Dedifferentiated amniotic fluid mesenchymal stem cell (primary cell): ENCODE data around the gene CRISPLD2.
"Not testable (repeated sequence)": the region's sequence is repeated elsewhere in the genome, so short reads cannot be mapped to it uniquely, and the experiment has no call there.

Experiments
- DNase-seq: peaks from one replicate; pipeline ENCODE4 v3.0.0-alpha.2; 2016; ENCODE audit errors: extremely low spot score

Gene CRISPLD2

DNA sequence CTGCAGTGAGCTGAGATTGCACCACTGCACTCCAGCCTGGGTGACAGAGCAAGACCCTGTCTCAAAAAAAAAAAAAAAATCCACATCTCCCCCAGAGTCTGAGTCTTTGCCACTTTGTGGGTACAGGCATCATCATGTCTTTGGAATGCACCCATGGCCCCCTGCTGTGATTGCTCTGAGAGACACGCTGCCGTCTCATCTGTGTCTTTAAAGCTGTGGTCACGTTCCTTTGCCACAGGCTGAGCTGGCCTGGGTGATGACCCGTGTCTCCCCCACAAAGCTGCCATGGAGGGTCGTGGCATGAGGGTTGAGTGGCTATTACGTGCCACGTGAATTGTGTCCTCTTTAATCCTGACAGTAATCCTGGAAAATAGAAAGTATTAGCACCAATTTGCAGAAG lies 20.2 kb downstream of the CRISPLD2 start:
- DNase-seq: no peak

DNA sequence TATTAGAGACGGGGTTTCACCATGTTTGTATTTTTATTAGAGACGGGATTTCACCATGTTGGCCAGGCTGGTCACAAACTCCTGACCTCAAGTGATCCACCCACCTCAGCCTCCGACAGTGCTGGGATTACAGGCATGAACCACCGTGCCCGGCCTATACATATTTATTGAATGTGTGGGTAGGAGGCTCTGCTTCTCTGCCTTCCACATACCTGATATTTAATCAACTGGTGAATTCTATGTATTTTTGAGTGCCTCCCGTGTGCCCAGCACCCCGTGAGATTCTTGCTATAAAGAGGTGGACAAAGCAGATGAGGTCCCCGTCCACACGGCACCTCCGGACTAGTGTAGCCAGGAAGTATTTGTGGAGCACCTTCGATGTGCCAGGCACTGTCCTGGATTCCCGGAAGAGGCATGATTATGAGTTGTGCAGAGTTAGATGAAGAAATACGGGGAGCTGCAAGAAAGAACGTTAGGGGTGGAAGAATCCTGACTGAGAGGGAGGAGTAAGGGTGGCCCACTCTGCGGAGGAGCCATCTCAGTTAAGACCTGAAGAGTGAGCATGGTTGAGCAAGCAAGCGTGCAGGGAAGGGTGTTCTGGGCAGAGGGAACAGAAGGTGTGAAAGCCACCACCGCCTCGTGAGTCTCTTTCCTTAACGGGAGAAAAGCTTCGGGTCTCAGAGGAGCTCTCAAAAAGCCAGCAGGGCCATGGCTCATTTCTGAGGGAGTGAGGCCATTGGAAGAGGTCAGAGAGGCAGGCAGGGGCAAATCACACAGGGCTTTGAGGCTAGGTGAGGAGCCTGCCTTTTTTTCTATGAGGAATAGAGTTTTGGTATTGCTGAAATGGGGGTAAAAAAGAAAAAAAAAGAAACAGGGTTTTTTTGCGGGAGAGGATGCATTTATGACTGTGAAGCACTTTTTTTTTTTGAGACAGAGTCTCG lies 21.2 kb downstream of the CRISPLD2 start:
- no peak for DNase-seq

DNA sequence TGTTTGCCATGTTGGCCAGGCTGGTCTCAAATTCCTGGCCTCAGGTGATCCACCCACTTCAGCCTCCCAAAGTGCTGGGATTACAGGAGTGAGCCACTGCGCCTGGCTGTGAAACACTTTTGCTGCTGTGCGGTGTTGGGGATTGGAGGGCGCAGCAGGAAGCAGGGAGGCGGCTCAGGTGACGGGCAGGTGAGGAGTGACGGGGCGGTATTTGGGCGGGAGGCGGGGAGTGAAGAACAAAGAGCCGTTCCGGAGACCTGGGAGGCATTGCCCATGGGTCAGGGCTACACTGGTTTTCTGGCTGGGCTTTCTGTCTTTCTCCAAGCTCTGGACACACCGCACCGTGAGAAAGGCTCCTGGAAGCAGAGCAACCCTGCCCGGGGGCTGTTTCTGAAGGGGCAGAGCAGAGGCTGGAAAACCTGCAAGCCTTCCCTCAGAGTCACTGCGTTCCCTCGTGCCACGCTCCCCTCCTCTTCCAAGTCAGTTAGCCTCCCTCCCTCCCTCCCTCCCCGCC lies 22.1 kb downstream of the CRISPLD2 start:
- no peak for DNase-seq

DNA sequence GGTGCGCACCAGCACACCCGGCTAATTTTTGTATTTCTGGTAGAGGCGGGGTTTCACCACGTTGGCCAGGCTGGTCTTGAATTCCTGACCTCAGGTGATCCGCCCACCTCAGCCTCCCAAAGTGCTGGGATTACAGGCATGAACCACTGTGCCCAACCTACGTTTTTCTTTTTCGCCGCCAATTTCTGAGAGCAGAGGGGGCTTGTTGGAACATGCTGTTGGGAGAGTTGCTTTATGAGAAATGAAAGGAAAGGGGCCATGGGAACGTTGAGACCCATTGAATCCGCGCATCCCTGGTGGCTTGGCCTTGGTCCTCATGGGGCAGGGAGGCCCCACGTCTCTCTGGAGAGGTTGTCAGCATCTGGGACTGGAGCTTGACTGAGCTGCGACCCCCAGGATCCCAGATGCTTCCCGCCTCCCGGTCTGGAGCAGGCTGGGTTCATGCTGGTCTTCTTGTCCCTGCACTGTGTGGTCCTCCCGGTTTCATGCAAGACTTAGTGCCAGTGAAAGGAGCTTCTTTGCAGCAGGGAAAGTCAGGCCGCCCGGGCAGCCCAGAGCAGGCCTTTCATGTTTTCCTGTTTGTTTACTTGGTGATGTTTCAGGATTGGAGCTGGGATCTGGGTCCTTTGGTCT lies 22.8 kb downstream of the CRISPLD2 start:
- DNase-seq: no peak

DNA sequence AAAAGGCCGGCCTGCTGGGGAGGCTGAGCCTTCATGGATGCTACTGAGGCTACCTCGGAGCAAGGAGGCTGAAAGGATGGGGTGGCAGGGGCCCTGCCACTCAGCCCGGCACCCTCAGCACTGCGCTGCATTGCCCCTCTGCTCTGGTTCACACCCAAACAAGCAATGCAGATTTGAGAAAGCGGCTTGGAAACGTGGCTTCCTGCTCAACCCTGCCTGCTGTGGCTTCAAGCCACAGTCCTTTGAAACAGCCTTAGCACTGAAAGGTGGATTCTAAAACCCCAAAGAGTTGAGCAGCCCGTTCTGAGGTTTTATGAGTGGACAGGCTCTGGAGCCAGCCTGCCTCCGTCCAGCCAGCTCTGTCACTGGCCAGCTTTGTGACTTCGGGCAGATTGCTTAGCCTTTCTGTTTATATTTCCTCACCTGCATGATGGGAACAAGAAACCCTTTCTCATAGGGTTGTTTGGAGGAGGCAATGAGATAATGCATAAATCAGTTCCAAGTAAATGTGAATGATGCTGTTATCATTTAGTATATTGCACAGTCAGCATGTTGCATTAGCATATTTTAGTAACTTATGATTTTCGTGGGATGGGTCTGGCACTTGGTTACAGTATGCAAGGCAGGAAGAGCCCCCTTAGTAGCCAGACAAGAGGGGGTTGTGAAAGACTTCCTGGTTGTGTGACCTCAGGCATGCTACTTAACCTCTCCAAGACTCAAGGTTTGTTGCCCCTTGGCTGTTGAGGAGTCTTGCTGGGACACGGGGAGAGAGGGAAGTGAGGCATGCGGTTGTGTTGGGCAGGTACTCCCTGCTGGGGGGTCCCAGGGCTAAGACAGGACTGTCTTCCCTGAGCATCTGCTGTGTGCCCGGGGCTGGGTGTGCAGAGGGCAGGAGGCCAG lies 23.6 kb downstream of the CRISPLD2 start:
- no peak for DNase-seq

DNA sequence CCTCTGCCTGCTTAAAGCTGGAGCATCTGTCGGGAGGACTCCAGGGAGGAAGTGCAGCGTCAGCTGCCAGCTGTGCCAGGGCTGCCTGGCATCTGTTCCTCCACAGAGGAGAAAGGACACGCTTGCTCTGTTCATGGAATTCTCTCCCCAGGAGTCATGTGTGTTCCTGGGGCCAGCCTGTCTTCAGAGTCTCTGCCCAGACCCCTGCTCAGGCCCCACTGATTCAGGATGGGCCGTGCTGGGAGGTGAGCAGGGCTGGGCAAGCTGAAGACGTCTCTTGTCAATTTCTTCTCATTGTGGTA lies 24.2 kb downstream of the CRISPLD2 start:
- no peak for DNase-seq

DNA sequence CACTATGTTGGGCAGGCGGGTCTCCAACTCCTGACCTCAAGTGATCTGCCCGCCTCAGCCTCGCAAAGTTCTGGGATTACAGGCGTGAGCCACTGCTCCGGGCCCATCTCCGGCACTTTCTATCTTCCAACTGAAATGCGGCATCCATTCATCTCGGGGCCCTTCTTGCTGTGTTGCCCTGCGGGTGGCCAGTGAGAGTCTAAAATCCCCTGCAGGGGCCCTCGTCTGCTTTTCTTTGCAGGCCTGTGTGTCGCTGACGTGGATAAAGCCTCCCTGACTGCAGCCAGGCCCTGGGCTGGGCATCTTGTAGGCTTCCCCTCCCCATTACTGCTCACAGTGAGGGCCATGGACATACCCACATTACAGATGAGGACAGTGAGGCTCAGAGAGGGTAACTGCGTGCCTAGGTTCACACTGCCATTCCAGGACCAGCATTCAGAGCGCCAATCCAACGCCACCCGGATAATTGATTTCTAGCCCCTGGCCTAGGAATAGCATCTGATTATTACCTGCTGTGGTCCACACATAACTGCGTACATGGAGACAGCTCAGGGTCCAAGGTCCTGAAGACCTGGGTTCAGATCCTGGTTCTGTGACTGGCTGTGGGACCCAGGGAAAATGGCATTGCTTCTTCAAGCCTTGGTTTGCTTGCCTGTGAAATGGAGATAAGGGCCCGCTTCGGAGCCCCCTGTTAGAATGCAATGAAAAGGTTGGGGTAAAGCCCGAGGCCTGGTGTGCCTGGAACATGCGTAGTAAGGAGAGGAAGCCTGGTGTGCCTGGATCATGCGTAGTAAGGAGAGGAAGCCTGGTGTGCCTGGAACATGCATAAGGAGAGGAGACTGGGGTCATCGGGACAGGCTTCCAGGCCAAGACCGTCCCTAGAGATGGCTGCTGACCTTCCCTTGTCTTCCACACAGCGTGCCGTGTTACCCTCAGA lies 25.0 kb downstream of the CRISPLD2 start:
- no peak for DNase-seq

DNA sequence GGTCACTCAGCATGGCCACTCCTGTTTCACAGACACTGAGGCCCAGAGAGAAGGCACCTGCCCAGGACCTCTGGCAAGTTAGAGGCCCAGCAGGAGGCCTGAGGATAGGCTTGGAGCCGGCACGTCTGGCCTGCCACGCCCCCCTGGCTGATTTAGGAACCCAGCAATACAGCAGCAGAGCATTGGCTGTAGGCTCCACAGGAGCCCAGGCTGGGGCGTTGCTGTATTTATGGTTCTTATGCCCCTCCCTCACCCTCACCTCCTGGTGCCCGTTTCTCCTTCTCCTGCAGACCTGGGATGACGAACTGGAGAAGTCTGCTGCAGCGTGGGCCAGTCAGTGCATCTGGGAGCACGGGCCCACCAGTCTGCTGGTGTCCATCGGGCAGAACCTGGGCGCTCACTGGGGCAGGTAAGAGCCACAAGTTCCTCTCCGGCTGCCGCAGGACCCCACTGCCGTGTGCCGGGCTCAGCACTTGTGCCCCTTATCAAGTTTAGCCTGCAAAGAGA lies 25.8 kb downstream of the CRISPLD2 start:
- no peak for DNase-seq

DNA sequence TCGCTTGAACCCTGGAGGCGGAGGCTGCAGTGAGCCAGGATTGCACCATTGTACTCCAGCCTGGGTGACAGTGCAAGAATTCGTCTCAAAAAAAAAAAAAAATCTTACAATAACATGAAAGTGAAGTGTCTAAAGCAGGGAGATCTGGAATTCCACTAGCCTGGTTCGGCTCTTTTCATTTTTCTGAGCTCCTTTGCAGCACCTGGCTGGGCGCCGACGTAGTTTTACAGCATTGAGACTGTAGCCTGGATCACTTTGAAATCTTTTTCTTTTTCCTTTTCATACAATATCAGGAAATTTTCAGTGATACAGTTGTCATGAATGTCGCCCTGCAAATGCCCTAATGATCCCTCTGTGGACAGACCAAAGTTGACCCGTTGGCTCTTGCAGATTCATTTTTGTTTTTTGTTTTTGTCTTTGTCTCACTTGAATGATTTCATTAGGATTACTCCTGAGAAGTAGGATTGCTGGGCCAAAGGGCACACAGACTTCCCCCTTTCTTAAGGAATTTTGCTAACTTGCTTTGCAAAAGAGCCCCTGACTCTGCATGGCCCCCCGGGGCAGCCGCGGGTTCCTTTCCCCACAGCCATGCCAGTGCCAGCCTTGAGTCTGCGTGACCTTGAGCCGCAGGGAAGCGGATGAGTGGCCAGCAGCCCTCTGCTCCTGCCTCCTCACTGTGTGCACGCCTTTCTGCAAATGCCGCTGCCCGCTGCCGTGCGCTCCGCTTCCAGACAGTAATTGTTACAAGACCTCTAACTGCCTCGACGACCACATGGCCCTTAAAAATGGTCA lies 28.0 kb downstream of the CRISPLD2 start:
- DNase-seq: no peak

DNA sequence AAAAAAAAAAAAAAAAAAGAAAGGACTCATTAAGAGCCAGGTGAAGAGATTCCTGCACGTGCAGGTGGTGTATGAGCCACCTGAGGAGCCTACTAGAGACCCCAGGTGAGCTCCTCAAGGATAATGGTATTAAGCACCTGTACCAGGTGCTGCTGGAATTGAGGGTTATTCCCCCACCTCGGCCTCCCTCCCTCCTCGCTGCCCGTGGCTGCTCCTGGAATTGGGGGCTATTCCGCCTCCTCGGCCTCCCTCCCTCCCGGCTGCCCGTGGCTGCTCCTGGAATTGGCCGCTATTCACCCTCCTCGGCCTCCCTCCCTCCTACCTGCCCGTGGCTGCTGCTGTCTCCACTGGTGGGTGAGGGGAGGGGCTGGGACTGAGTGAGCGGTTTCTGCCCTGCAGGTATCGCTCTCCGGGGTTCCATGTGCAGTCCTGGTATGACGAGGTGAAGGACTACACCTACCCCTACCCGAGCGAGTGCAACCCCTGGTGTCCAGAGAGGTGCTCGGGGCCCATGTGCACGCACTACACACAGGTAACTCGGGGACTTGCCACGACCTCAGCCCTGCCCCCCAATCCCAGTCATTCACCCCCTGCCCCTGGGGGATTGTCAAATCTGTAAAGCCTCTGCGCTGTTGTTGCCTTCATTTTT lies 29.3 kb downstream of the CRISPLD2 start:
- no peak for DNase-seq

DNA sequence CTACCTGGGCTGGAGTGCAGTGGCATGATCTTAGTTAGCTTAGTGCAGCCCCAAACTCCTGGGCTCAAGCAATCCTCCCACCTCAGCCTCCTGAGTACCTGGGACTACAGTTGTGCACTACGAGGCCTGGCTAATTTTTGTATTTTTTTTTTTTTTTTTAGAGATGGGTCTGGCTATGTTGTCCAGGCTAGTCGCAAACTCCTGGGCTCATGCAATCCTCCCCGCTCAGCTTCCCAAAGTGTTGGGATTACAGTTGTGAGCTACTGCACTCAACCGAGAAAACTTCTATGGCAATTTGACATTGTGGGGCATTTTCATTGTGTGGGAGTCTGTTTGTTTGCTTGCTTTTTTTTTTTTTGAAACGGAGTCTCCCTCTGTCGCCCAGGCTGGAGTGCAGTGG lies 30.0 kb downstream of the CRISPLD2 start:
- DNase-seq: no peak

DNA sequence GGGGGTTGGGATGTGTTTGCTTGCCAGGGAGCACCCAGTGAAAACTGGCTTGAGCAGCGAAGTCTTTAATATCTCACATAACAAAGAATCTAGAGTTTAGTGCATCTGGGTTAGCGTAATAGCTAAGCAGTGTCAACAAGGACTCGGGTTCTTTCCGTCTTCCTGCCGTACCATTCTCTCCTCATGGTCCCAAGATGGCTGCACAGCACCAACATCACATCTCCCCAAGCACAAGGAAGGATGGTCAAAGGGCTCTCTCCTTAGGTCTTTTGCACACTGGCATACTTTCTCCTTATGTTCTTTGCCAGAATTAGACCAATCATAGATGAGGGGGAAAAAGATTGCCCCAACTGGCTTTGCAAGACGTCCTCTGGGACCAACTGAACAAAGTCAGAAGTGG lies 30.9 kb downstream of the CRISPLD2 start:
- no peak for DNase-seq

DNA sequence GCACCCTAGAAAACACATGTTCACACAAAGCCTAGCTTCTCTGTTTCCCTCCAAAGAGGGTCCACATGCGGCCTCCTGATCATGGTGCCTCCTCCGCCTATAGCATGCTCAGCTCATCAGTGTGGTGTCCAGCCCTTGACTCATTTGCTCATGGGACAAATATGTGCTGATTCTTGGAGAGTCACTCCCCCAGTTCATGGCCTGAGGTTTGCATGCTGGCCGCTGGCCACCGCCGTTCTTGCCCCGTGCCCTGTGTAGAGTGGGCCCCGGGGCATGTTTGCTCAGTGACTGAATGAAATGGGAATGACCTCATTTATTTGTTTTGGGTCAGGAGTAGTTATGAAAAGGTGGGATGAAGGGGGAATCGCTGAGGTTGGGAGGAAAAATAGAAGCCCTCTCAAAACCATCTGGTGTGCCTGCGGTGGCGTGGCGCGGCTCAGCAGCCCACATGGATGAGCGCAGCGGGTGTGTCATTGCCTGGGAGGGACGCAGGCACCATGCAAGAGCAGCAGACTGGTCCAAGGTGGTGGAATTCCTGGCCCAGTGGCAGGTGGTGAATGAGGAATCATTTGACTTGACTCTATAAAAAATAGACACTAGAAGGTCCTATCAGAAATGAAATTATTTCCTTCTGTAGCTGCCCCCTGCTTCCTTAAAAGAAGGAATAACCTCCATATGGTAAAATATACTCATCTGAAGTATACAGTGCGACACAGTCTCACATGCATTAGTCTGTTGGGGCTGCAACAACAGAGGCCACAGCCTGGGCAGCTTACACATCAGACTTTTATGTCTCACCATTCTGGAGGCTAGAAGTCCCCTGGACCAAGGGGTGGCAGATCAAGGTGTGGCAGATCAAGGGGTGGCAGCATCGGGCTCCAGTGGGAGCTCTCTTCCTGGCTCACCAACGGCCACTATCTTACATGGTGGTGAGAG lies 31.7 kb downstream of the CRISPLD2 start:
- peak; percentile 89 for DNase-seq

DNA sequence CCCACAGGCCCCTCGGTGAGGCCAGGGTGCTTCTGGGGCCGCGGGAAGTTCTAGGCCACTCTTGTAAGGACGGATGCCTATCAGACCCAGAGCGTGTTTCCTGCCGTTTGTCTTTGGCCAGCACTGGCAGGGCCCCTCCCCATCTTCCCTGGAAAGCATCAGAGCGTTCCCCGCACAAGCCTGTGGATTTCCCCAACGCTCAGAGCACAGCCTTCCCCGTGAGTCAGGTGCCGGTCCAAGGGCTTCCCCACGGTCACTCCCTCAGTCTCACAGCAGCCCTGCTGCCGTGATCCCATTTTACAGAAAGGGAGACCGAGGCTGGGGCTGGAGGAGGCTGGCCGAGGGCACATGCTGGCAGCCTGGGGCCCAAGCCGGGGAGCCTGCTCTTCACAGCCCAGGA lies 33.7 kb downstream of the CRISPLD2 start:
- DNase-seq: no peak

DNA sequence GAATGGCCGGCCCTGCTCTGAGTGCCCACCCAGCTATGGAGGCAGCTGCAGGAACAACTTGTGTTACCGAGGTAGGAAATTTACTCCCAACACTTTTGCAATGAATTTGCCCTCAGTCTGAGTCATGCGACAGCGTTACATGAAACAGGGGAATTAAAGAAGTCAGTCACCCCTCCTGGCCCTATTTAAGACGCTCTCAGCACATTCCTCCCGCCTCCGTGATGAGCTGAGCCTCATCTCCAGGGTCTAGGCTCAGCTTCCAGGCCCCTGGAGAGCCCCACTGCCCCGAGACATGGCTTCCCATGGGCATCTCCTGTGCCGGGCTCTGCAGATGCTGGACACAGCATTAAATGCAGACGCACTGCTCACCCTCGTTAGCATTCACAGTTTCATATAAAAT lies 35.0 kb downstream of the CRISPLD2 start:
- DNase-seq: no peak

DNA sequence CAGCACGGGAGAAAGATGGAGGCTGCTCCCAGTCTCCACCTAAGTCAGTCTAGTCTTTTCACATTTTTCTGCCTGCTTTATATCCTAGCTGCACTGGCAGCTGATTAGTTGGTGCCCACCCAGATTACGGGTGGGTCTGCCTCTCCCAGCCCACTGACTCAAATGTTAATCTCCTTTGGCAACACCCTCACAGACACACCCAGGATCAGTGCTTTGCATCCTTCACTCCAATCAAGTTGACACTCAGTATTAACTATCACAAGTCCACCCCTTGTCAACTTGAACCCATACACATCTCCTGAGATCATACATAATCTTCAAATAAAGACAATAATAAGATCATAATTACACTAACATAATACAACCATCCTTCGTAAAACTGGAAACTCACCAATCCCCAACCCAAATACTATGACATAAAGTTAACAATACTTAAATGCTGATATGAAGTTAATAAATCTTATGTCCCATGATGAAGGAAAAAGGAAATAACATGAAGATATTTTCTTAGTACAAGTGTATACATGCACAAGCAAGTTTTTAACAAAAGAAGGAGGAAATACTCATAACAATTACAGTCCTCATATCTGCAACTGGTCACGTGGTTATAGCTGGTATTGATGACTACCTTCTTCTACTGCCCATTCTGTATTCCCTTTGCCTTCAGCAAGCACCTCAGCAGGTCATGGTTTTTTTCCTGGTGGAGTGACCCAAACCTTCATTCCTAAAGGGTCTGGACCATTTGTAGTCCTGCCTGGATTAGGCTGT lies 35.8 kb downstream of the CRISPLD2 start:
- DNase-seq: not testable (repeated sequence)

DNA sequence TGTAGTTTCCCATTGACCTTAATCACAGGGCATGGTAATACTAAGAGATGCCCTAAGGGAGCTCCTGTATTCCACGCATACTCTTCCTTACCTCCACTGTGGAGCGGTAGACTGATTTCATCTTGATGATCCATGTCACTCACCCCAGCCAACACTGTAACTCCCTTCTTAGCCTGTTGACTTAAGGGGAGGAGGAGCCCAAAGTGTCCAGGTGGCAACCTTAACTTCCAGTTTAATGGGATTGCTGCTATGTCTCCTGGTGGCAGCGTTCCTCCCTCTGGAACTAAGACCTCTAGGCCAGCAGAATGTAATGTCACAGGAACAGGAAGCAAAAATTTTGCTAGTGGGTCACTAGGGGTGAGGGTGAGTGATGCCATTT lies 36.4 kb downstream of the CRISPLD2 start:
- DNase-seq: not testable (repeated sequence)

DNA sequence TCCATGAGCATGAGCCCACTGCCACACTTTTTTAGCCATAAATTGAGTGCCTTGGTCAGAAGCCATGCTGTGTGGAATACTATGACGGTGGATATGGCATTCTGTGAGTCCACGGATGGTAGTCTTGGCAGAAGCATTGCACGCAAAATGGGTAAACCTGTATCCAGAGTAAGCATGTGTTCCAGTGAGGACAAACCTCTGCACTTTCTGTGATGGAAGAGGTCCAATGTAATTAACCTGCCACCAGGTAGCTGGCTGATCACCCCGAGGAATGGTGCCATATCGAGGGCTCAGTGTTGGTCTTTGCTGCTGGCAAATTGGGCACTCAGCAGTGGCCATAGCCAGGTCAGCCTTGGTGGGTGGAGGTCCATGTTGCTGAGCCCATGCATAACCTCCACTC lies 37.0 kb downstream of the CRISPLD2 start:
- DNase-seq: not testable (repeated sequence)
